ENCODE data around the gene DNAJB2.

DNAJB2 gene

GRCh38 chr2:219323434-219323833, 44.3 kb downstream of the DNAJB2 start:
- TF ChIP-seq CTCF (conservative IDR thresholded peaks at IDR 0.05; ENCODE audit: low read depth, low read length): no peak
- no peak overlapping the region for H3K4me3 ChIP-seq (ENCODE audit: low read length)
- DNase-seq (ENCODE audit: low read depth): no peak

DNA sequence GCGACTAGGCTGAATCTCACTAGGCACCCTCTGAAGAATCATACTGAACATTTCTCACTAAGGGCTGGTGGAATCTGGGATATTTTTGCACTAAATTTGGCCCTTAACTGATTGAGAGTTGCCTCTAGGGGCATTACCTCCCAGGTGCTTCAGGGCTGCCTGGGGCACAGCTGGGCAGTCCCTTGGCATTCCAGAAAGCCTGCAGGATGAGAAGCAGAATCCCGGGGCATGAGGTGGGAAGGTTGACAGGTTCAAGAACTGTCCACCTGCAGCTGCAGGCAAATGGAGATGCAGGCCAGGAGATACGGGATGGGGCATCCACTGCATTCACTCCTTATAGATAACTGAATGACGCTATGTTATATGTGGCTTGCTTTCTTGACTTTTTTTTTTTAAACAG, 46.0 kb downstream of the DNAJB2 start:
- no peak for DNase-seq (ENCODE audit: low read depth)
- no peak overlapping the region for H3K4me3 ChIP-seq (ENCODE audit: low read length)
- TF ChIP-seq CTCF (conservative IDR thresholded peaks at IDR 0.05; ENCODE audit: low read depth, low read length): no peak

DNA sequence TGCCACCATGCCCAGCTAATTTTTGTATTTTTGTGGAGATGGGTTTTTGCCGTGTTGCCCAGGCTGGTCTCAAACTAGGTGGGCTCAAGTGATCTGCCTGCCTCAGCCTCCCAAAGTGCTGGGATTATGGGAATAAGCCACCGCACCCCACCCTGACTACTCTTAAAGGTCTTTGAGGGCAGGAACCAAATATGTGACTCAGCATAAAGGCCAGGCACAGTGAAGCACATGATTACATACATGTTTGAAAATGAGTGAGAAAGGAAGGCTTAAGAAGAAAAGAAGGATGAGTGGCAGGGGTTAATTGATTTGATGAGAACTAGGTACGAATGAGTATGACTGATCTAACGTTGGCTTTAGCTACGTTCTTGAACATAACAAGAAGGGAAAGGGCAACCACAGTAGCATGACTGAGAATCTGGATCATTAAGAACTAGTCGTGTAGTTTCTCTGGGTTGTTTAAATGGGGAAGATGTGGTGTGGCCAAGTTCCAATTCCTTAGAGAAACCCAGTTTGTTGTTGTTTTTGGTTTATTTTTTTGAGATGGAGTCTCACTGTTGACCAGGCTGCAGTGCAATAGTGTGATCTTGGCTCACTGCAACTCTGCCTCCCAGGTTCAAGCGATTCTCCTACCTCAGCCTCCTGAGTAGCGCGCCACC, 46.6 kb downstream of the DNAJB2 start:
- DNase-seq (ENCODE audit: low read depth): no peak
- no peak overlapping the region for H3K4me3 ChIP-seq (ENCODE audit: low read length)
- no peak for TF ChIP-seq CTCF (conservative IDR thresholded peaks at IDR 0.05; ENCODE audit: low read depth, low read length)

DNA sequence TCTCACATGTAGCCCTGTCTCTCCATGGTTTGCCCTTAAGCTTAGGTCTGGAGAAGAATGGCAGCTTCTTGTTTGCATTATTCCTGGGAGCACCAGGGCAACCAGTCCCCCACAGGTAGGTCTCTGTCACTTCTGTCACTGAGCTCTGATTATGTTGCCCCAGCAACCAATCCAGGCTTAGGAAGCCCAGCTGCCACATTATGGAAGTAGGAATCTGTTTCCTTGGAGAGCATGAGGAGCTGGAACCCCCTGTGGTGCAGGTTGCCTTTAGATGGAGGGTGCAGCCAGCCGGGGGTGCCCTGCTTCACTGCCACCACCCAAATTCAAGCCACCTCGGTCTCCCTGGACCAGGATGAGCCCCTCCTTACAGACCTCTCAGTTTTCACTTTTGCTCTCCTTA, 48.6 kb downstream of the DNAJB2 start:
- H3K4me3 ChIP-seq (ENCODE audit: low read length): no peak overlapping the region
- no peak for TF ChIP-seq CTCF (conservative IDR thresholded peaks at IDR 0.05; ENCODE audit: low read depth, low read length)

GRCh38 chr2:219331560-219332213, 52.5 kb downstream of the DNAJB2 start:
- DNase-seq (ENCODE audit: low read depth): no peak
- no peak for TF ChIP-seq CTCF (conservative IDR thresholded peaks at IDR 0.05; ENCODE audit: low read depth, low read length)
- no peak overlapping the region for H3K4me3 ChIP-seq (ENCODE audit: low read length)

More for the DNA sequence above, 48.6 kb downstream of the DNAJB2 start:
- DNase-seq (ENCODE audit: low read depth): no peak

DNA sequence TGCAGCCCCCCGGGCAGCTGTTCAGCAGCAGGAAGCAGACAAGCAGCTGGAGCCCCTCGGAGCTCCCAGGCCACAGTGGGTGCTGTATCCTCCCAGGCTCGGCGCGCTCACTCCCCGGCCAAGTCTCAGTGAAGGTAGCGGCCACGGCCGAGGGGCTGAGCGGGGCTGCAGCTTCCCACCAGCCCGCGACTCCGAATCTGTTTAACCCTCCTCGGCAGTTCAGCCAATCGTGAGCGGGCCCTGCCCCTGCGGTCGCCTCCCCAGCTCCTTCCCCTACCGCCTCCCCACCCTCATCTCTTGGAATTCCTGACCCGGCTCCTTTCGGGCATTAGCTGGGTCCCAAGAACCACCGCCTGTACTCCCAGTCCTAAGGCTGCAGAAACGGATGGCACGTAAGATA, 53.4 kb downstream of the DNAJB2 start, which contains the start of gene RESP18:
RESP18 (minus strand) TSS at position 203 of the 400 bp plus-strand sequence.
- no peak for DNase-seq (ENCODE audit: low read depth)
- no peak within 1 kb of the TSS for H3K4me3 ChIP-seq (ENCODE audit: low read length)
- no peak for TF ChIP-seq CTCF (conservative IDR thresholded peaks at IDR 0.05; ENCODE audit: low read depth, low read length)

DNA sequence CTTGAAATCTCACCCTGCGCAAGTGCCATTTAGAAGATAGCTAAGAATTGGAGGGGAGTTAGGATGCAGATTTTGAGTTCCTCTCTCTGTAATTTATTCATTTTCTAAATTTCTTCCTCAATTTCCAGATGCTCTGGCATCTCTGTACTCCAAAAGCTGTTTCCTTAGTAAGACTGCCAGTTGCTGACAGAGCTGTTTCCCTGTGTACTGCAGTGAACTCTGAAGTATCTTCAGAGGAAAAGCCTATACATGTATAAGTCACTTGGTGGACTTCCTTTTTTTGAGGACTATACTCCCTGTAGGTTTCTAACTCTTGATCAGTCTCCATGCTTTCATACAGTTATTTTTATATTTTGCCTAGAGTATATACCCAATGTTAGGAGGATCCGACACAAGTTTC, 54.9 kb downstream of the DNAJB2 start:
- no peak for TF ChIP-seq CTCF (conservative IDR thresholded peaks at IDR 0.05; ENCODE audit: low read depth, low read length)
- no peak overlapping the region for H3K4me3 ChIP-seq (ENCODE audit: low read length)
- DNase-seq (ENCODE audit: low read depth): no peak
